HepG2 (cell line): ENCODE results near the gene GDF9. TPM values are rescaled to one million over a fixed set of nuclear protein-coding genes. Genes with fewer than 3 reads are reported as not detected.
A peak's percentile ranks its signal among the peaks of the same experiment; 100 is the strongest.

Experiments
- BCL6 ChIP-seq: IDR thresholded peaks from 2 replicates; pipeline ENCODE4 v1.6.1; 2016; ENCODE audit warnings: missing genetic modification reagents, missing compliant biosample characterization
- CEBPG ChIP-seq: IDR thresholded peaks from 2 replicates; pipeline ENCODE4 v1.6.1; 2016
- CSRNP1 ChIP-seq: sonication (generic); formaldehyde crosslinking; IDR thresholded peaks from 2 replicates; pipeline ENCODE4 v1.8.1; 2023; ENCODE audit warnings: mild to moderate bottlenecking, missing genetic modification reagents
- DPF2 ChIP-seq: sonication (generic); formaldehyde crosslinking; IDR thresholded peaks from 2 replicates; pipeline ENCODE4 v1.4.0; 2020; ENCODE audit warnings: mild to moderate bottlenecking, low read depth, missing genetic modification reagents, borderline replicate concordance
- ELF3 ChIP-seq: IDR thresholded peaks from 2 replicates; pipeline ENCODE4 v1.6.1; 2016; ENCODE audit warnings: missing genetic modification reagents, missing compliant biosample characterization
- FOXJ3 ChIP-seq: sonication (generic); formaldehyde crosslinking; IDR thresholded peaks from 2 replicates; pipeline ENCODE4 v1.4.0; 2020; ENCODE audit warnings: missing genetic modification reagents, mild to moderate bottlenecking, borderline replicate concordance
- GATAD2A ChIP-seq: IDR thresholded peaks from 2 replicates; pipeline ENCODE4 v1.6.1; 2016
- HNF4A ChIP-seq: sonication (generic); formaldehyde crosslinking; IDR thresholded peaks from 2 replicates; pipeline ENCODE4 v1.4.0; 2020; ENCODE audit warnings: missing genetic modification reagents
- KDM4B ChIP-seq: sonication (generic); formaldehyde crosslinking; IDR thresholded peaks from 2 replicates; pipeline ENCODE4 v1.4.0; 2020; ENCODE audit warnings: missing genetic modification reagents
- MEF2D ChIP-seq: sonication (generic); formaldehyde crosslinking; IDR thresholded peaks from 2 replicates; pipeline ENCODE4 v1.5.1; 2020; ENCODE audit warnings: mild to moderate bottlenecking, missing genetic modification reagents
- MYC ChIP-seq: sonication (generic); formaldehyde crosslinking; IDR thresholded peaks from 2 replicates; pipeline ENCODE4 v1.9.0; 2021; ENCODE audit warnings: missing genetic modification reagents, borderline replicate concordance
- NCOR1 ChIP-seq: fragments of 200-600 bp; sonication (generic); IDR thresholded peaks from 2 replicates; pipeline ENCODE4 v1.7.0; 2017; ENCODE audit warnings: antibody characterized with exemption, low read length, borderline replicate concordance
- NR2F2 ChIP-seq: IDR thresholded peaks from 2 replicates; pipeline ENCODE4 v1.6.1; 2012; ENCODE audit warnings: low read depth, inconsistent platforms, borderline replicate concordance
- PATZ1 ChIP-seq: sonication (generic); formaldehyde crosslinking; IDR thresholded peaks from 2 replicates; pipeline ENCODE4 v1.4.0; 2020; ENCODE audit warnings: missing genetic modification reagents
- RFXAP ChIP-seq: sonication (generic); formaldehyde crosslinking; IDR thresholded peaks from 2 replicates; pipeline ENCODE4 v1.4.0; 2020; ENCODE audit warnings: missing genetic modification reagents, borderline replicate concordance
- TCF12 ChIP-seq, 2 experiments: fragments of 450-650 bp in 1 of 2; sonication (generic) in 1 of 2; formaldehyde crosslinking in 1 of 2; IDR thresholded peaks; 2 replicates each; pipeline versions ENCODE4 v1.6.1 to v1.8.0; 2017 to 2022; ENCODE audit warnings: antibody characterized with exemption in 1 of 2, mild to moderate bottlenecking in 1 of 2, missing genetic modification reagents in 1 of 2, moderate library complexity in 1 of 2
- ZFP36L1 ChIP-seq: sonication (generic); formaldehyde crosslinking; IDR thresholded peaks from 2 replicates; pipeline ENCODE4 v1.8.0; 2022; ENCODE audit warnings: mild to moderate bottlenecking, missing genetic modification reagents, moderate library complexity
- ZNF317 ChIP-seq: sonication (generic); formaldehyde crosslinking; IDR thresholded peaks from 2 replicates; pipeline ENCODE4 v1.5.0; 2020; ENCODE audit warnings: mild to moderate bottlenecking, missing genetic modification reagents
- ZNF441 ChIP-seq: sonication (generic); formaldehyde crosslinking; IDR thresholded peaks from 2 replicates; pipeline ENCODE4 v1.7.0; 2021; ENCODE audit warnings: missing genetic modification reagents, borderline replicate concordance
- ZNF747 ChIP-seq: sonication (generic); formaldehyde crosslinking; IDR thresholded peaks from 2 replicates; pipeline ENCODE4 v1.8.1; 2023; ENCODE audit warnings: missing genetic modification reagents, mild to moderate bottlenecking, borderline replicate concordance
- polyA plus RNA-seq, 8 experiments: library from polyadenylated mRNA; depleted of rRNA in 3 of 8; stranded (reverse) in 7 of 8; unstranded in 1 of 8; fragments of >200 nt; fragmentation: Illumina TruSeq in 4 of 8; extraction: Trizol in 4 of 8; gene quantifications; 2 replicates each; pipeline versions ENCODE4 v1.2.1 to v1.2.3, GENCODE V29; 2011 to 2016; ENCODE audit warnings: low read depth in 4 of 8, missing spikeins in 1 of 8, mixed read lengths in 1 of 8; ENCODE audit not compliant: insufficient read depth in 1 of 8
- total RNA-seq, 5 experiments: library from RNA; depleted of rRNA; stranded (reverse); fragments of >200 nt; fragmentation: Illumina TruSeq; extraction: Trizol; gene quantifications; 2 replicates each; pipeline ENCODE4 v1.2.3, GENCODE V29; 2016; ENCODE audit warnings: low read depth in 1 of 5

The GDF9 gene
- total and polyA plus RNA-seq, 2 of the 13 experiments (the other 11 are each of a cell fraction or from before 2014, with no cell fraction given) = 0.33 to 0.38 TPM

GRCh38 chr5:132839426-132840301 lies 26.6 kb downstream of the GDF9 start (continued):
- peak; percentile 99 for TF ChIP-seq ELF3 (CRISPR knock-in tag)
- no peak for TF ChIP-seq CSRNP1 (CRISPR knock-in tag)
- peak; percentile 16; the same call in 1 of the 2 replicates for TF ChIP-seq KDM4B (CRISPR knock-in tag)
- peak; percentile 94 for TF ChIP-seq CEBPG (CRISPR knock-in tag)
- TF ChIP-seq ZNF747 (CRISPR knock-in tag) = 0 out of 2 replicates have a peak, but pooled peaks have one; percentile 17
- peak; percentile 57 for TF ChIP-seq PATZ1 (CRISPR knock-in tag)
- TF ChIP-seq DPF2 = peak; percentile 66; the same call in 1 of the 2 replicates
- peak; percentile 43; the same call in 1 of the 2 replicates for TF ChIP-seq ZNF441 (CRISPR knock-in tag)
- TF ChIP-seq NR2F2 = peak; percentile 76
- TF ChIP-seq ZNF317 = 0 out of 2 replicates have a peak, but pooled peaks have one; percentile 40
- peak; percentile 74; the same call in 1 of the 2 replicates for TF ChIP-seq NCOR1
- TF ChIP-seq BCL6 (CRISPR knock-in tag) = peak; percentile 93
- no peak for TF ChIP-seq TCF12 (IDR thresholded peaks at IDR 0.05)
- 0 out of 2 replicates have a peak, but pooled peaks have one; percentile 23 for TF ChIP-seq TCF12 (CRISPR knock-in tag; IDR thresholded peaks at IDR 0.05)
- 0 out of 2 replicates have a peak, but pooled peaks have one; percentile 35 for TF ChIP-seq ZFP36L1 (CRISPR knock-in tag)
- TF ChIP-seq HNF4A (CRISPR knock-in tag) = peak; percentile 84
- peak; percentile 81; the same call in 1 of the 2 replicates for TF ChIP-seq FOXJ3 (CRISPR knock-in tag)
- peak; percentile 56; the same call in 1 of the 2 replicates for TF ChIP-seq MEF2D (CRISPR knock-in tag)
- peak; percentile 82 for TF ChIP-seq GATAD2A (CRISPR knock-in tag)
- 0 out of 2 replicates have a peak, but pooled peaks have one; percentile 48 for TF ChIP-seq RFXAP (CRISPR knock-in tag)
- no peak for TF ChIP-seq MYC
